Activated CD4-positive, alpha-beta T cell treated with anti-CD3 and anti-CD28 coated beads, Interleukin-2, amount 50 U/mL, for 1 hour (primary cell): ENCODE data around the gene RNFT2.
"Not testable (repeated sequence)": the region's sequence is repeated elsewhere in the genome, so short reads cannot be mapped to it uniquely, and the experiment has no call there.

Source experiments
- DNase-seq: peaks from one replicate; pipeline ENCODE4 v3.0.0-alpha.2; 2020

RNFT2 gene

GRCh38 chr12:116710370-116711150 is 27.6 kb upstream of the RNFT2 start:
- DNase-seq, result no peak

- DNase-seq, result no peak
These were observed 25.4 kb upstream of the RNFT2 start for GRCh38 chr12:116712458-116713303.

- no peak for DNase-seq
These were observed 24.6 kb upstream of the RNFT2 start for GRCh38 chr12:116713527-116713926.

- no peak for DNase-seq
These were observed 23.9 kb upstream of the RNFT2 start for GRCh38 chr12:116714175-116714574.

GRCh38 chr12:116717466-116718437 is 20.4 kb upstream of the RNFT2 start:
- no peak for DNase-seq

GRCh38 chr12:116718655-116719454 is 19.3 kb upstream of the RNFT2 start:
- no peak for DNase-seq

GRCh38 chr12:116719731-116720528 is 18.2 kb upstream of the RNFT2 start:
- no peak for DNase-seq

GRCh38 chr12:116722245-116722644 is 15.9 kb upstream of the RNFT2 start:
- no peak for DNase-seq

GRCh38 chr12:116726694-116727093 is 11.4 kb upstream of the RNFT2 start:
- no peak for DNase-seq

- DNase-seq, result no peak
These were observed 10.9 kb upstream of the RNFT2 start for GRCh38 chr12:116727261-116727660.

GRCh38 chr12:116727891-116728290 is 10.2 kb upstream of the RNFT2 start:
- no peak for DNase-seq

GRCh38 chr12:116731801-116732200 is 6.3 kb upstream of the RNFT2 start:
- no peak for DNase-seq

- no peak for DNase-seq
These were observed 3.9 kb upstream of the RNFT2 start for GRCh38 chr12:116734156-116734768.

- no peak for DNase-seq
These were observed 3.0 kb upstream of the RNFT2 start for GRCh38 chr12:116735084-116735483.

- no peak for DNase-seq
These were observed 2.0 kb upstream of the RNFT2 start for GRCh38 chr12:116735951-116736599.

- DNase-seq, result no peak
These were observed 947 bp upstream of the RNFT2 start for GRCh38 chr12:116736962-116737773.

- DNase-seq, result no peak
These were observed 1.3 kb downstream of the RNFT2 start for GRCh38 chr12:116739381-116739887.

- not testable (repeated sequence) for DNase-seq
These were observed 4.7 kb downstream of the RNFT2 start for GRCh38 chr12:116742787-116743186.

GRCh38 chr12:116744766-116745165 is 6.7 kb downstream of the RNFT2 start:
- no peak for DNase-seq
